T47D (cell line): ENCODE measurements around the gene LPGAT1.

Experiments used
- DNase-seq, 2 experiments: peaks; one replicate each; pipeline versions ENCODE4 v3.0.0 to v3.0.0-alpha.2; 2011 to 2012; ENCODE audit warnings: low read depth in 1 of 2, low spot score in 1 of 2
- JUND ChIP-seq: IDR thresholded peaks from 2 replicates; pipeline ENCODE4 v1.6.1; 2012; ENCODE audit warnings: low read depth
- in situ Hi-C: cut with HindIII; loops from 2 replicates; pipeline ENCODE4 v1.10.0; 2016; ENCODE audit warnings: low sequenced_read_pairs, low pct_unique_long_range_greater_than_20kb

The LPGAT1 gene

GRCh38 chr1:211742889-211743529, 87.6 kb downstream of the LPGAT1 start:
- TF ChIP-seq JUND = no peak
- in situ Hi-C loops = no loop called here
- no peak for DNase-seq

- in situ Hi-C loops = no loop called here
- no peak for TF ChIP-seq JUND
- DNase-seq = no peak
Measured at GRCh38 chr1:211742272-211742671, 88.3 kb downstream of the LPGAT1 start.

- no peak for DNase-seq
- TF ChIP-seq JUND = no peak
- in situ Hi-C loops = no loop called here
Measured at GRCh38 chr1:211741788-211742187, 88.8 kb downstream of the LPGAT1 start.

GRCh38 chr1:211741116-211741515, 89.4 kb downstream of the LPGAT1 start:
- peak in 1 of 2 experiments; percentile 37 for DNase-seq
- in situ Hi-C loops = no loop called here
- no peak for TF ChIP-seq JUND

DNA sequence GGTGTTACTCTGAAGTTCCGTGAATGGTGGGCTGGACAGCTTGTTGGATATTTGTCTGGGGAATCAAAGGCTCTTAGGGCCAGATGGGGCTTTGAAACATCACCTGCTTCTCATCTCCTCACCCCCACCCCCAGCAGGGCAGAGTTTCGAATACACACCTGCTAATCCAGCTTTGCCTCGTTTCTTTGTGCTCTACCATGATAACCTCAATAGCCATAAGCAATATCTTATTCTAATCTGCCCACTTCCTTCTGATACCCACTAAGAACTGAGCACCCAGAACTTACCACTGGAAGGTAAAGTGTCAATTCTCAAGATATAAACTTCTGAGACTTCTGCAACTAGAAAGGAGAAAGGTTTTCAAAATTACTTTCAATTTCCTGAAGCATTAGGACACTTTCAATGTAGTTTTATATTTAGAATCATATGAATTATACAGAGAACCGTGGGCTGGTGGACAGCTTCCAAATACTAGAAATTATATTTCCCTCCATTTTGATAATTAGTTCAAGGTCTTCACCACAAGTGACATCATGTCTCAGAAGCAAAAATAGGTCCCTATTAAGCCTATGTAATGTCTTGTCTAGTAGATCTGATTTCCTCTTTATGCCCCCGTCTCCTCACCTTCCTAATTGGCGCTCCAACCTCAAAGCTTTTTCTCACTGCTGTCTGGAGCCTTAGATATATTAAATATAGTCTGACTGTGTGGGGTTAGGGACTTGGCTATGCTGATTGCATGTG, 90.7 kb downstream of the LPGAT1 start:
- TF ChIP-seq JUND = no peak
- in situ Hi-C loops = no loop called here
- no peak for DNase-seq

DNA sequence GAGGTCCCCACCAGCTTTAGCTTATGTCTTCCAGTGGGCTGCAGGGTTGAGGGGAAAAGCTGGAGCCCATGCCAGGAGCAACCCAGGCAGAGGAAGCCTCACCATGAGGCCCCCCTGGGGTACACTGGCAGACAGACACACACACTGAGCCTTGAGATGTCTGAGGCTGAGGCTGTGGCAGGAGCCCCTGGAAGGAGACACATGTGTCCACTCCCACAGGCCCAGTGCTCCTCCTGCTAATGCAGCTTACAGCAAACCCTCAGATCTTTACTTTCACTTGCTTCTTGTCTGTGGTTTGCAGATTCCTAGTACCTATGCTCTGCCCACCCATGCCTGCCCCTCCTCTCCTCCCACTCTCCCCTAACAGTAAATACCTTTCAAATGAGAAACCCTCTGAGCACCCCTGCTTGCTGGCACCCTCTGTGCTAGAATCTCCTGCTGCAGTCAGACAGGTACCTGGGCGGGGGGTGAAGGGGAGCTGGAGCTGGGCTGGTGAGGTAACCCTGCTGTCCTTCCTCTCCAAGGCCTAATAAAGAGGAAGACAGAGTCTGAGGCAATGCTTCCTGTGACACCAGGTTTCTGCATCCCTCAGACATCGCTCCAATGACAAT, 91.8 kb downstream of the LPGAT1 start:
- no peak for TF ChIP-seq JUND
- DNase-seq = no peak
- in situ Hi-C loops = no loop called here

GRCh38 chr1:211738096-211738690, 92.4 kb downstream of the LPGAT1 start:
- DNase-seq = no peak
- TF ChIP-seq JUND = no peak
- in situ Hi-C loops = no loop called here

GRCh38 chr1:211737115-211738035, 93.2 kb downstream of the LPGAT1 start:
- in situ Hi-C loops = no loop called here
- TF ChIP-seq JUND = no peak
- DNase-seq = no peak

GRCh38 chr1:211736351-211736915, 94.1 kb downstream of the LPGAT1 start:
- no peak for TF ChIP-seq JUND
- DNase-seq = no peak
- in situ Hi-C loops = no loop called here

DNA sequence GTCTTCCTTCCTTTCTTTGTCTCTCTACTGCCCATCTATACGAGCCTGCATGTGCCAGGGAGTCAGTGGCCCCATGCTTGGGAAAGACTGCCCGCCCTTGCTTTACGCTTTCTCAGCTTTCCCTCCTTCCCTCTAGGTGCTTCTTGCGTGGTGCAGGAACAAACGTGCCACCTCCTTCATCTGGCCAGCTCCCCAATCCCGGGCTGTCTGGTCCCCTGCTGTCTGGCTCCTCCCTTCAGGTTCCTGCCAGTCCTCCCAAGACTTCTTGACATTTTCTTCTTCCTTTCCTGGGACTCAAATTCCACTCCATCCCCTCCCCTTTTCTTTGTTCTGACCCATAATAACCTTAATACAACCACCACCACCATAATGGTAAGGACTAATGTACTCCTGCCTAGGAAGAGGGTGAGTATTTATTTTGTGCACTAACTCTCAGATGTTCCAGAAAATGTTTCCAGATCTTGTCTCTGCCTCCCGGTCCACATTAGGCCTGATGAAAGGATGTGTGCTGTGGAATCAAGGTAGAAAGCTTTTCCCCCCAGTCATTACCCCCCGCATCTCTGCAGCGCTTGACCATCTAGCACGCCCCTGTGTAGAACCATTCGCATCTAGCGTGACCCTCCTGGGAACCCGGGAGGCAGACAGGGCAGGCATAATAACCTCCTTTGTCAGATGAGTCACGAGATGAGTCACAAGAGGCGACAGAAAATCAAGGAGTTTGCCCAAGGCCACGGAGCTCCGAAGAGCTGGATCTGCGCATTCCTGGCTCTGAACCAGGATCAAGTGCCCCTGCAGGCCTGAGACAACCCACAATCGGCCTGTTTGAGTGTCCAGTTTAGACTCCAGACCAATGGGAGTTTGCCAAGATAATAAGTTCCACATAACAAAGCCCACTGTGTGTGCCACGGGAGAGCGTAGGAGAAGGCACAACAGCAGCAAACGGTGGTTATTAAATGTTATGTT, 95.1 kb downstream of the LPGAT1 start:
- in situ Hi-C loops = no loop called here
- DNase-seq = peak in 1 of 2 experiments; percentile 64
- TF ChIP-seq JUND = peak; percentile 23; the same call in 1 of the 2 replicates

- in situ Hi-C loops = no loop called here
- TF ChIP-seq JUND = no peak
- DNase-seq = peak; percentile 27 to 62
Measured at GRCh38 chr1:211734791-211735190, 95.8 kb downstream of the LPGAT1 start.
